HG03439 (cell line): Measurements from ENCODE around the gene MSRB1.

Experiments used
- ATAC-seq: cut with Tn5 transposase; IDR thresholded peaks from one replicate; pipeline ENCODE4 v1.9.1; 2021; ENCODE audit warnings: mild to moderate bottlenecking, moderate library complexity; ENCODE audit not compliant: unreplicated experiment

MSRB1 gene

GRCh38 chr16:1918351-1919326 lies 24.4 kb downstream of the MSRB1 start, which contains the start of gene HS3ST6:
TSS of gene HS3ST6 (minus strand) at chr16:1918415. CDS start at chr16:1918323, 92 bp downstream.
- ATAC-seq: no peak

- no peak for ATAC-seq
Observed at GRCh38 chr16:1917665-1918350, 25.2 kb downstream of the MSRB1 start.

- no peak for ATAC-seq
Observed at GRCh38 chr16:1917056-1917664, 25.8 kb downstream of the MSRB1 start.

GRCh38 chr16:1916640-1916990 lies 26.4 kb downstream of the MSRB1 start:
- no peak for ATAC-seq

- no peak for ATAC-seq
Observed at GRCh38 chr16:1915732-1916639, 27.0 kb downstream of the MSRB1 start.

GRCh38 chr16:1914988-1915387 lies 28.0 kb downstream of the MSRB1 start:
- no peak for ATAC-seq

- ATAC-seq: no peak
Observed at GRCh38 chr16:1914084-1914608, 28.9 kb downstream of the MSRB1 start.

- no peak for ATAC-seq
Observed at GRCh38 chr16:1913327-1914083, 29.5 kb downstream of the MSRB1 start.

GRCh38 chr16:1912215-1912543 lies 30.8 kb downstream of the MSRB1 start:
- no peak for ATAC-seq

- ATAC-seq: no peak
Observed at GRCh38 chr16:1911467-1912214, 31.4 kb downstream of the MSRB1 start.

- no peak for ATAC-seq
Observed at GRCh38 chr16:1909561-1910231, 33.3 kb downstream of the MSRB1 start.

GRCh38 chr16:1908983-1909382 lies 34.0 kb downstream of the MSRB1 start:
- no peak for ATAC-seq

GRCh38 chr16:1908184-1908583 lies 34.8 kb downstream of the MSRB1 start:
- no peak for ATAC-seq

GRCh38 chr16:1907226-1907860 lies 35.7 kb downstream of the MSRB1 start:
- no peak for ATAC-seq

GRCh38 chr16:1906846-1907165 lies 36.2 kb downstream of the MSRB1 start:
- no peak for ATAC-seq

GRCh38 chr16:1906055-1906845 lies 36.7 kb downstream of the MSRB1 start:
- no peak for ATAC-seq
